NCI-H2227 (cell line): ENCODE data around the gene PPP1CB.
A peak's percentile ranks its signal among the peaks of the same experiment; 100 is the strongest.
"Not testable (repeated sequence)": the region's sequence is repeated elsewhere in the genome, so short reads cannot be mapped to it uniquely, and the experiment has no call there.

ENCODE experiments used
- DNase-seq: peaks from one replicate; lab custom pipeline; 2025; ENCODE audit not compliant: unreplicated experiment; lab: John Stamatoyannopoulos, UW

PPP1CB gene

GRCh38 chr2:28772351-28772750 lies 20.7 kb downstream of the PPP1CB start:
- no peak for DNase-seq

GRCh38 chr2:28776471-28776870 lies 24.8 kb downstream of the PPP1CB start:
- DNase-seq = no peak

- DNase-seq = no peak
These were observed 26.8 kb downstream of the PPP1CB start for GRCh38 chr2:28778392-28778791.

GRCh38 chr2:28779001-28779400 lies 27.4 kb downstream of the PPP1CB start:
- no peak for DNase-seq

GRCh38 chr2:28780496-28780895 lies 28.9 kb downstream of the PPP1CB start:
- DNase-seq = no peak

- no peak for DNase-seq
These were observed 30.8 kb downstream of the PPP1CB start for GRCh38 chr2:28782423-28782822.

- DNase-seq = not testable (repeated sequence)
These were observed 32.9 kb downstream of the PPP1CB start for GRCh38 chr2:28784570-28784969.

- no peak for DNase-seq
These were observed 45.0 kb downstream of the PPP1CB start for GRCh38 chr2:28796620-28797019.

- DNase-seq = no peak
These were observed 50.1 kb downstream of the PPP1CB start for GRCh38 chr2:28801726-28802125.

GRCh38 chr2:28802975-28803429 lies 51.4 kb downstream of the PPP1CB start:
- DNase-seq = no peak

- no peak for DNase-seq
These were observed 58.3 kb downstream of the PPP1CB start for GRCh38 chr2:28809927-28810326.

- peak; percentile 96 for DNase-seq
These were observed 59.0 kb downstream of the PPP1CB start, which contains the start of gene SPDYA for GRCh38 chr2:28810384-28811285. Gene SPDYA (plus strand): TSS chr2:28810834. CDS start chr2:28816015, 5,181 bp downstream.

- DNase-seq = no peak
These were observed 66.4 kb downstream of the PPP1CB start for GRCh38 chr2:28818053-28818452.

GRCh38 chr2:28821295-28821958 lies 69.8 kb downstream of the PPP1CB start:
- DNase-seq = peak; percentile 55

GRCh38 chr2:28822036-28822435 lies 70.4 kb downstream of the PPP1CB start:
- no peak for DNase-seq

GRCh38 chr2:28824207-28824606 lies 72.6 kb downstream of the PPP1CB start:
- no peak for DNase-seq

- DNase-seq = no peak
These were observed 73.2 kb downstream of the PPP1CB start for GRCh38 chr2:28824870-28825269.

- DNase-seq = no peak
These were observed 76.8 kb downstream of the PPP1CB start for GRCh38 chr2:28828382-28828781.

- DNase-seq = no peak
These were observed 82.3 kb downstream of the PPP1CB start for GRCh38 chr2:28833740-28834470.

- no peak for DNase-seq
These were observed 84.2 kb downstream of the PPP1CB start for GRCh38 chr2:28835781-28836180.

GRCh38 chr2:28838971-28839370 lies 87.3 kb downstream of the PPP1CB start:
- no peak for DNase-seq
